GM13976 (cell line): ENCODE data around the gene CPNE5.
A peak's percentile ranks its signal among the peaks of the same experiment; 100 is the strongest.

ENCODE experiments used
- DNase-seq: peaks from one replicate; pipeline ENCODE4 v3.0.0; 2012; ENCODE audit warnings: low spot score
- in situ Hi-C: fragments of 300-500 bp; cut with MboI; formaldehyde crosslinking; loops from one replicate; pipeline ENCODE4 v1.12.0; 2022; ENCODE audit warnings: low sequenced_read_pairs, mixed read lengths, inconsistent platforms; ENCODE audit not compliant: unreplicated experiment
- TF ChIP-seq, protein P1 (sequence below): IDR thresholded peaks from 2 replicates; pipeline ENCODE4 v1.5.1; 2012; ENCODE audit warnings: borderline replicate concordance, mild to moderate bottlenecking; ENCODE audit not compliant: insufficient read depth; ENCODE audit errors: extremely low read depth, missing control alignments, control extremely low read depth

Gene CPNE5

DNA sequence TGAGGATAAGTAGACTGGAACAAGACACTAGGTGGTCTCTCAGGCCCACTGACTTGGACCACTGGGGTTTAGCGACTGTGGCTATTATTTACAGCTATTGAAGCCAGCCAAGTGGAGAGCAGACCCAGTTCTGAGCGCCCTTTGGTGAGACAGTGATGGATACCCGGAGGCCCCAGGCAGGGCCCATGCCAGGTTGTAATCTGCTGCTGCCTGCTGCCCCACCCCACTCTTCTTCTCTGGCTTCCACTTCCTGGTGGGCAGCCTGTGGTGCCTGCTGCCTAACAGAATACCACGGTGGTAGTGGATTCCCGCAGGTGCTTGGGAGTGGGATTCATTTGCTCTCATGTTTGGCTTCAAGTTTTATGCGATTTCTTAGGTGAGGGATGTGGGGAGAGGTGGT is 141.0 kb downstream of the CPNE5 start:
- in situ Hi-C loops = no loop called here
- no peak for DNase-seq
- TF ChIP-seq, protein P1, sequence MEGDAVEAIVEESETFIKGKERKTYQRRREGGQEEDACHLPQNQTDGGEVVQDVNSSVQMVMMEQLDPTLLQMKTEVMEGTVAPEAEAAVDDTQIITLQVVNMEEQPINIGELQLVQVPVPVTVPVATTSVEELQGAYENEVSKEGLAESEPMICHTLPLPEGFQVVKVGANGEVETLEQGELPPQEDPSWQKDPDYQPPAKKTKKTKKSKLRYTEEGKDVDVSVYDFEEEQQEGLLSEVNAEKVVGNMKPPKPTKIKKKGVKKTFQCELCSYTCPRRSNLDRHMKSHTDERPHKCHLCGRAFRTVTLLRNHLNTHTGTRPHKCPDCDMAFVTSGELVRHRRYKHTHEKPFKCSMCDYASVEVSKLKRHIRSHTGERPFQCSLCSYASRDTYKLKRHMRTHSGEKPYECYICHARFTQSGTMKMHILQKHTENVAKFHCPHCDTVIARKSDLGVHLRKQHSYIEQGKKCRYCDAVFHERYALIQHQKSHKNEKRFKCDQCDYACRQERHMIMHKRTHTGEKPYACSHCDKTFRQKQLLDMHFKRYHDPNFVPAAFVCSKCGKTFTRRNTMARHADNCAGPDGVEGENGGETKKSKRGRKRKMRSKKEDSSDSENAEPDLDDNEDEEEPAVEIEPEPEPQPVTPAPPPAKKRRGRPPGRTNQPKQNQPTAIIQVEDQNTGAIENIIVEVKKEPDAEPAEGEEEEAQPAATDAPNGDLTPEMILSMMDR = no peak

DNA sequence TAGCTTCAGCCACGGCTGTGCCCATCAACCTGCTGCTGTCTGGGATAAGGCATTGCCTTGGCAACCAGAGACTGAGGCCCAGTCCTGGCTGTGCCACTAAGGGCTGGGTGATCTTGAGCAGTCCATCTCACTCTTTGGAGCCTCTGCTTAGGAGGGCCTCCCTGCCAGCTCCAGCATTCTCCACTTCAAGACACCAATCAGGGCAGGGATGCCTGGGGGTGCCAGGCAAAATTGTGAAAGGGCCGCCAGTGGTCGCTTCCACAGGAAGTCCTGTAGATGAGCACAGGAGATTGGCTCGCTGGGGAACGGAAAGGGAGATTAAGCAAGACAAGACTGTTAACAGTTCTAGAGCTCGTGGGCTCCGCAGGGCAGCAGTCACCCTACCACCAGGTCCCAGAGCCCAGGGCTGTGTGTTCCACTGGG is 141.8 kb downstream of the CPNE5 start, which contains the start of gene RAB44:
TSS of gene RAB44 (plus strand) at position 346 of the 423 bp plus-strand sequence. CDS start 6,410 bp downstream, outside the sequence.
- no peak for DNase-seq

DNA sequence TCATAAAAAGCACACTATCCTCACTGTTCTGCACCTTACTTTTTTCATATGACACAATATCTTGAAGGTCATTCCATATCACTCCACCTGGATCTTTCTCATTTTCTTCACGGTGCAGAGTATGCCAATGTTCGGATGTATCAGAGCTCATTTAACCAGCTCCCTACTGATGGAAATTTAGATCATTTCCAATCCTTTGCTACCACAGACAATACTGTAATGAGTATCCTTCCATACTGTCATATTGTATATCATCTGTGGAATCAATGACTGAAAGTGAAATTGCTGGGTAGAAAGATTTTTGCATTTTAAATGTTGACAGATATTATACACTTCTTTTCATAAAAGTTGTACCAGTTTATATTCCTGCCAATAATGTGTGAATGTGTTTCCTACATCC is 143.8 kb downstream of the CPNE5 start:
- TF ChIP-seq, protein P1 = no peak
- no peak for DNase-seq
- in situ Hi-C loops = no loop called here

More for the DNA sequence above, 141.8 kb downstream of the CPNE5 start, which contains the start of gene RAB44:
- TF ChIP-seq, protein P1 = no peak
- in situ Hi-C loops = no loop called here

DNA sequence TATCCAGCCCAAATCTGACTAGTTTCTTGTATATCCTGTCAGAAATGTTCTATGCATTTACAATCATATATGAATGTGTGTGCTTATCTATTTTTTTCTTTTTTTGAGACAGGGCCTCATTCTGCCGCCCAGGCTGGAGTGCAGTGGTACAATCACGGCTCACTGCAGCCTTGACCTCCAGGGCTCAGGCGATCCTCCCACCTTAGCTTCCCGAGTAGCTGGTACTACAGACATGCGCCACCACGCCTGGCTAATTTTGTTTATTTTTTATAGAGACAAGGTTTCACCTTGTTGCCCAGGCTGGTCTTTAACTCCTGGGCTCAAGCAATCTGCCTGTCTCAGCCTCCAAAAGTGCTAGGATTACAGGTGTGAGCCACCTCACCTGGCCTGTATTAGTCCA is 144.6 kb downstream of the CPNE5 start:
- TF ChIP-seq, protein P1 = no peak
- in situ Hi-C loops = no loop called here
- DNase-seq = no peak

DNA sequence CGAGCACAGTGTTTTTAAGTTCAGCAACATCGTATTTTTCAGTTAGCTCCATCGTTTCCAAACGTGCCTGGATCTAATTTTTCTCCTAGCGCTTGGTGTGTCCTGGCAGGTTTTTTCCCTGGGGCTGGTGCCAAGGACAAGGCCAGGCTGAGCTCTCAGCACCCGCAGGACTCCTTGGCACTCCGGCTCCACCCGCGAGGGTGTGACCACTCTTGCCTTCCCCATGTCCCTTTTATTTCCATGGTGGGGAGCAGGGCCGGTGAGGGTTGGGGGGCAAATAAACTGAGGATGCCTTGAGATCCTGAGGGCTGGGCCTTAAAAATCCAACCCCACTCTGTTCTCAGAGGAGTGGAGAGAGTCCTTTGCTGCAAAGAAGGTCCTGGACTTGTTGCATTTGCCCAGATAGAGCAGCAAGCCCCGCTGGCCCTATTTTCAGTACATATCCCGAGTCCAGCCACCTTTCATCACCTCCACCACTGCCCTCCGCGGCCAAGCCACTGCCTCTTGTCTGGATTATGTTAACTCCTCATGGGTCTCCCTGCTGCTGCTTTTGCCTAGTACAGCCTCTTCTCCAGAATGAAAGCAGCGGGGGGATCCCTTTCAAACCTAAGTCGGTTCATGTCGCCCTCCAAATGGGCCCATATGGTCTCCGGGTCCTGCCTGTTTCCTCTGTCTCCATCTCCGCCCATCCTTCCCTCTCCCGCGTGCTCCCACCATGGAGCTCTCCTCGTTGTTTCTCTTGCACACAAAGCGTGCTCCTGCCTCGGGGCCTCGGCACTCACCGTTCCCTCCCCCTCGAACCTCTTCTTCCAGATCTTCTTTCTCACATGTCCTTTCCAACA is 146.2 kb downstream of the CPNE5 start:
- no peak for DNase-seq
- in situ Hi-C loops = no loop called here
- TF ChIP-seq, protein P1 = no peak

DNA sequence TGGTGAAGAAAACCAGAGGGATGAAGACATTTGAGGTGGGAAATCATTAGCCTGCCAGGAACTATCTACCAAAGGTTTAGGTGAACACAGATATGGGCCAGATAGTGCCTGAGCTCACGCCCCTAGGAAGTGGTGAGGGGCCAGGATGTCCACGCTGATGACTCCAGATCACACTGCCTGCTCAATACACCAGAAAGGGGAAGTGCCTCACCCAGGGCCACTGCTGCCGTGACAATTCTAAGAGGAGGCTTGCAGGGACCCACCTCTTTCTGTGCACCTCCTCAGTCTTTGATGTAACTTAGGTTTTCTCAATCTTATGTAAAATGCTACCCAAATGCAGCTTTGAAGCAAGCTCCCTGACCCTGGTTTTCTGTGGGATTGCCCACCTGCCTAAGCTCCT is 147.0 kb downstream of the CPNE5 start:
- in situ Hi-C loops = no loop called here
- peak; percentile 80 for DNase-seq
- TF ChIP-seq, protein P1 = no peak

DNA sequence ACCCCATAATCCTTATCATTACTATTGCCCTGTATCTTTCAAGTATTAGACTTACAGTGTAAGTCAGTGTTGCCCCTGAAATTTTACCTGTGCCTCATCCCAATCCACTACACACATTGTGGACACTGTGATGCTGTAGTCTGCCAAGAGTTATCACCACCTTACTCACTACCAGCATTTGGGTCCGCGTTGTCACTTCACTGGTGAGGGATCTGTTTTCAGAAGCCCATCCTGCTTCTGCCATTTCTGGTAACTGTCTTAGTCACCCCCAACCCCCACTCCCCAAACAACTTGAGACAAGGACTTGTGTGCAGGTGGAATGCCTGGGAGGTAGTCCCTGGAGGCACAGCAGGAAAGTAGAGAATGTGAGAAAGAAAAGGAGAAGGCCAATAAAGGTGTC is 147.6 kb downstream of the CPNE5 start:
- DNase-seq = no peak
- in situ Hi-C loops = no loop called here
- TF ChIP-seq, protein P1 = no peak
